ENCODE measurements around the gene SCNN1A.

DNA sequence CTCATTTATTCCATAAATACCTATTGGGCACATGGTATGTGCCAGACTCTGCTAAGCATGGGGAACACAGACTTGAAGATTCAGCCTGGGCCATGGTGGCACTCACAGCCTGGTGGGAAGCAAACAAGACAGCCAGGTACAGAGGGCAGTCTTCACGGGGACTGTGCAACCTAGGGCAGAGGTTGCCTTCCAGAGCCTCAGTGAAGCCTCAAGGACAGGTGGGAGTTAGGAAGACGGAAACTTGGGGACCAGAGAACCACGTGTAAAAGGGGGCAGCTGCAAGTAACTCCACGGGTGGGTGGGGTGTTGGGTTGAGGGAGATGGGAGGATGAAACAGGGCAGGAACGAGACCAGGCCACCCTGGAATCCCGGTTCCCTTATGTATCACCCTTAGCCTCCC is 7.6 kb upstream of the SCNN1A start:
- TF ChIP-seq, protein P1, sequence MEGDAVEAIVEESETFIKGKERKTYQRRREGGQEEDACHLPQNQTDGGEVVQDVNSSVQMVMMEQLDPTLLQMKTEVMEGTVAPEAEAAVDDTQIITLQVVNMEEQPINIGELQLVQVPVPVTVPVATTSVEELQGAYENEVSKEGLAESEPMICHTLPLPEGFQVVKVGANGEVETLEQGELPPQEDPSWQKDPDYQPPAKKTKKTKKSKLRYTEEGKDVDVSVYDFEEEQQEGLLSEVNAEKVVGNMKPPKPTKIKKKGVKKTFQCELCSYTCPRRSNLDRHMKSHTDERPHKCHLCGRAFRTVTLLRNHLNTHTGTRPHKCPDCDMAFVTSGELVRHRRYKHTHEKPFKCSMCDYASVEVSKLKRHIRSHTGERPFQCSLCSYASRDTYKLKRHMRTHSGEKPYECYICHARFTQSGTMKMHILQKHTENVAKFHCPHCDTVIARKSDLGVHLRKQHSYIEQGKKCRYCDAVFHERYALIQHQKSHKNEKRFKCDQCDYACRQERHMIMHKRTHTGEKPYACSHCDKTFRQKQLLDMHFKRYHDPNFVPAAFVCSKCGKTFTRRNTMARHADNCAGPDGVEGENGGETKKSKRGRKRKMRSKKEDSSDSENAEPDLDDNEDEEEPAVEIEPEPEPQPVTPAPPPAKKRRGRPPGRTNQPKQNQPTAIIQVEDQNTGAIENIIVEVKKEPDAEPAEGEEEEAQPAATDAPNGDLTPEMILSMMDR (IDR thresholded peaks at IDR 0.05): no peak
- no peak for TF ChIP-seq EP300 (IDR thresholded peaks at IDR 0.05)
- TF ChIP-seq POLR2A (IDR thresholded peaks at IDR 0.05): no peak
- TF ChIP-seq POLR2AphosphoS5 (IDR thresholded peaks at IDR 0.05): no peak

All from sigmoid colon (tissue), 4 donors.